Measurements from ENCODE around the gene TSR3. TPM values are rescaled to one million over a fixed set of nuclear protein-coding genes. Genes with fewer than 3 reads are reported as not detected.

Gene TSR3
- total RNA-seq, 6 experiments from 2014 or later = 73.7 to 84.6 (median 78.1) TPM

GRCh38 chr16:1378087-1378803 lies 26.6 kb upstream of the TSR3 start:
- Mint-ChIP-seq H3K4me3 (peak overlapping the region; percentile 86), H3K27me3 (ENCODE audit: insufficient read depth) (peaks cover 4% of the 10 kb centered on the region; the same call in 1 of the 2 replicates), H3K4me1 (ENCODE audit: low read depth) (peaks cover 15% of the 10 kb centered on the region), H3K36me3 (ENCODE audit: low read depth) (no peaks in the 10 kb centered on the region), H3K9me3 (no peaks in the 10 kb centered on the region), H3K27ac (peak overlapping the region; percentile 95)
- no peak for DNase-seq
- no peak for TF ChIP-seq CTCF (IDR thresholded peaks at IDR 0.05)

GRCh38 chr16:1377406-1378010 lies 25.8 kb upstream of the TSR3 start:
- no peak for DNase-seq
- Mint-ChIP-seq H3K4me3 (peak overlapping the region; percentile 86; the same call in 1 of the 2 replicates), H3K27ac (peak overlapping the region; percentile 47), H3K9me3 (no peaks in the 10 kb centered on the region), H3K36me3 (ENCODE audit: low read depth) (no peaks in the 10 kb centered on the region), H3K4me1 (ENCODE audit: low read depth) (peaks cover 15% of the 10 kb centered on the region), H3K27me3 (ENCODE audit: insufficient read depth) (peaks cover 4% of the 10 kb centered on the region; the same call in 1 of the 2 replicates)
- no peak for TF ChIP-seq CTCF (IDR thresholded peaks at IDR 0.05)

GRCh38 chr16:1375741-1376410 lies 24.2 kb upstream of the TSR3 start:
- TF ChIP-seq CTCF (IDR thresholded peaks at IDR 0.05) = no peak
- Mint-ChIP-seq H3K27ac (no peak overlapping the region), H3K36me3 (ENCODE audit: low read depth) (no peaks in the 10 kb centered on the region), H3K4me1 (ENCODE audit: low read depth) (peaks cover 15% of the 10 kb centered on the region), H3K27me3 (ENCODE audit: insufficient read depth) (peaks cover 4% of the 10 kb centered on the region; the same call in 1 of the 2 replicates), H3K4me3 (no peak overlapping the region), H3K9me3 (no peaks in the 10 kb centered on the region)
- DNase-seq = no peak

- Mint-ChIP-seq H3K4me1 (ENCODE audit: low read depth) (peaks cover 15% of the 10 kb centered on the region), H3K27ac (no peak overlapping the region), H3K27me3 (ENCODE audit: insufficient read depth) (peaks cover 4% of the 10 kb centered on the region; the same call in 1 of the 2 replicates), H3K9me3 (no peaks in the 10 kb centered on the region), H3K4me3 (no peak overlapping the region), H3K36me3 (ENCODE audit: low read depth) (no peaks in the 10 kb centered on the region)
- no peak for TF ChIP-seq CTCF (IDR thresholded peaks at IDR 0.05)
- DNase-seq = no peak
Measured at GRCh38 chr16:1375298-1375640, 23.6 kb upstream of the TSR3 start.

GRCh38 chr16:1374418-1375297 lies 23.0 kb upstream of the TSR3 start:
- Mint-ChIP-seq H3K4me1 (ENCODE audit: low read depth) (peaks cover 15% of the 10 kb centered on the region), H3K36me3 (ENCODE audit: low read depth) (no peaks in the 10 kb centered on the region), H3K27ac (no peak overlapping the region), H3K4me3 (no peak overlapping the region), H3K9me3 (no peaks in the 10 kb centered on the region), H3K27me3 (ENCODE audit: insufficient read depth) (peaks cover 4% of the 10 kb centered on the region; the same call in 1 of the 2 replicates)
- no peak for DNase-seq
- TF ChIP-seq CTCF (IDR thresholded peaks at IDR 0.05) = no peak

Measured in HFFc6 (cell line).